SK-N-SH (cell line): ENCODE measurements around the gene OSBP2. TPM values are rescaled to one million over a fixed set of nuclear protein-coding genes. Genes with fewer than 3 reads are reported as not detected.

Source experiments
- CTCF ChIA-PET: fragments of 300-600, 350-600 bp; formaldehyde crosslinking; extraction: SDS; loops from one replicate; lab custom pipeline; 2021; lab: Yijun Ruan, JAX
- POLR2A ChIA-PET: fragments of 350-600 bp; sonication (Branson Sonifier 250); formaldehyde crosslinking; extraction: SDS; loops from one replicate; lab custom pipeline; 2020; ENCODE audit warnings: antibody characterized with exemption, inconsistent platforms; lab: Yijun Ruan, JAX
- DNase-seq: peaks from one replicate; pipeline ENCODE4 v3.0.0; 2012
- H2AFZ ChIP-seq: fragments of 200-600 bp; sonication (generic); 2 replicates; pipeline ENCODE4 v1.8.1; 2016; ENCODE audit warnings: antibody characterized with exemption, mild to moderate bottlenecking, low read depth
- H3F3A ChIP-seq: fragments of 200-600 bp; sonication (generic); replicated peaks from 2 replicates; pipeline ENCODE3; 2016; ENCODE audit warnings: antibody characterized with exemption, mild to moderate bottlenecking; ENCODE audit not compliant: insufficient read depth
- H3K27ac ChIP-seq, 2 experiments: fragments of 200-500 bp in 1 of 2; fragments of 200-600 bp in 1 of 2; sonication (Bioruptor generic) in 1 of 2; sonication (generic), shearing (Covaris generic) in 1 of 2; 2 replicates each; pipeline versions ENCODE4 v1.5.1 to v1.6.1; 2014 to 2016; ENCODE audit warnings: low read depth in 2 of 2, inconsistent platforms in 1 of 2, low read length in 1 of 2, mild to moderate bottlenecking in 1 of 2, mixed read lengths in 1 of 2
- H3K27me3 ChIP-seq: fragments of 200-600 bp; sonication (generic), shearing (Covaris generic); 2 replicates; pipeline ENCODE4 v1.6.1; 2016; ENCODE audit warnings: mixed run types; ENCODE audit not compliant: insufficient read depth
- H3K36me3 ChIP-seq, 2 experiments: fragments of 200-500 bp in 1 of 2; fragments of 200-600 bp in 1 of 2; sonication (Bioruptor generic) in 1 of 2; sonication (generic) in 1 of 2; replicated peaks in 1 of 2; 2 replicates each; pipeline versions ENCODE3 to v1.5.1; 2014 to 2016; ENCODE audit warnings: low read length in 1 of 2, mild to moderate bottlenecking in 1 of 2; ENCODE audit not compliant: insufficient read depth in 2 of 2, control insufficient read depth in 1 of 2
- H3K4me1 ChIP-seq, 2 experiments: fragments of 200-500 bp in 1 of 2; fragments of 200-600 bp in 1 of 2; sonication (Bioruptor generic) in 1 of 2; sonication (generic), shearing (Covaris generic) in 1 of 2; 2 replicates each; pipeline versions ENCODE4 v1.5.1 to v1.6.1; 2014 to 2016; ENCODE audit warnings: low read depth in 1 of 2, low read length in 1 of 2, mixed run types in 1 of 2; ENCODE audit not compliant: insufficient read depth in 2 of 2, control insufficient read depth in 1 of 2
- H3K4me2 ChIP-seq: fragments of 200-600 bp; sonication (generic), shearing (Covaris generic); 2 replicates; pipeline ENCODE4 v1.6.1; 2017; ENCODE audit warnings: mixed run types
- H3K4me3 ChIP-seq, 2 experiments: fragments of 200-500 bp in 1 of 2; fragments of 200-600 bp in 1 of 2; sonication (Bioruptor generic) in 1 of 2; sonication (generic), shearing (Covaris generic) in 1 of 2; 2 replicates each; pipeline versions ENCODE4 v1.5.1 to v1.8.1; 2014 to 2016; ENCODE audit warnings: low read depth in 2 of 2, inconsistent platforms in 1 of 2, low read length in 1 of 2, mild to moderate bottlenecking in 1 of 2, mixed read lengths in 1 of 2, moderate library complexity in 1 of 2
- H3K79me2 ChIP-seq: fragments of 200-600 bp; sonication (generic); 2 replicates; pipeline ENCODE4 v1.8.1; 2017; ENCODE audit warnings: mild to moderate bottlenecking; ENCODE audit not compliant: insufficient read depth
- H3K9ac ChIP-seq: fragments of 200-600 bp; sonication (generic); 2 replicates; pipeline ENCODE4 v1.6.1; 2017; ENCODE audit warnings: mixed run types
- H3K9me2 ChIP-seq: fragments of 200-600 bp; sonication (generic); 2 replicates; pipeline ENCODE4 v1.6.1; 2017; ENCODE audit warnings: mixed run types
- H3K9me3 ChIP-seq: fragments of 200-600 bp; sonication (generic); 2 replicates; pipeline ENCODE4 v1.6.1; 2017; ENCODE audit warnings: mixed run types, mild to moderate bottlenecking, moderate library complexity
- H4K20me1 ChIP-seq: fragments of 200-600 bp; sonication (generic); 2 replicates; pipeline ENCODE4 v1.6.1; 2017; ENCODE audit warnings: mild to moderate bottlenecking, mixed run types; ENCODE audit not compliant: insufficient read depth
- EP300 ChIP-seq, 2 experiments: IDR thresholded peaks; 2 replicates each; pipeline versions ENCODE4 v1.4.0 to v1.6.1; 2012; ENCODE audit warnings: borderline replicate concordance in 1 of 2, low read depth in 1 of 2, low read length in 1 of 2
- EZH2phosphoT487 ChIP-seq: fragments of 200-600 bp; sonication (generic); IDR thresholded peaks from 2 replicates; pipeline ENCODE4 v1.6.1; 2017; ENCODE audit warnings: low read depth, mixed run types, mild to moderate bottlenecking, antibody characterized with exemption, moderate library complexity, borderline replicate concordance
- GABPA ChIP-seq: IDR thresholded peaks from 2 replicates; pipeline ENCODE4 v1.4.0; 2012; ENCODE audit warnings: low read depth, mild to moderate bottlenecking
- GATA2 ChIP-seq: sonication (generic); formaldehyde crosslinking; IDR thresholded peaks from 2 replicates; pipeline ENCODE4 v1.5.0; 2020; ENCODE audit warnings: mild to moderate bottlenecking, missing genetic modification reagents
- JUND ChIP-seq: IDR thresholded peaks from 2 replicates; pipeline ENCODE4 v1.4.0; 2012
- MEF2A ChIP-seq: IDR thresholded peaks from 2 replicates; pipeline ENCODE4 v1.4.0; 2012; ENCODE audit warnings: low read depth, borderline replicate concordance
- MXI1 ChIP-seq: IDR thresholded peaks from 2 replicates; pipeline ENCODE4 v1.6.1; 2012; ENCODE audit warnings: mild to moderate bottlenecking, low read depth, low read length, improper control_type of control experiment
- NFIC ChIP-seq: IDR thresholded peaks from 2 replicates; pipeline ENCODE4 v1.4.0; 2012; ENCODE audit warnings: borderline replicate concordance
- NRF1 ChIP-seq: IDR thresholded peaks from 2 replicates; pipeline ENCODE4 v1.6.1; 2012; ENCODE audit warnings: low read depth, mild to moderate bottlenecking, low read length
- POLR2AphosphoS5 ChIP-seq: IDR thresholded peaks from 2 replicates; pipeline ENCODE4 v1.6.1; 2012; ENCODE audit warnings: low read depth, low read length
- SIN3A ChIP-seq: IDR thresholded peaks from 2 replicates; pipeline ENCODE4 v1.6.1; 2012; ENCODE audit warnings: low read depth, mild to moderate bottlenecking, low read length, moderate library complexity, borderline replicate concordance
- SMC3 ChIP-seq: IDR thresholded peaks from 2 replicates; pipeline ENCODE4 v1.6.1; 2012; ENCODE audit warnings: low read depth, low read length, improper control_type of control experiment
- TEAD4 ChIP-seq: IDR thresholded peaks from 2 replicates; pipeline ENCODE4 v1.4.0; 2012; ENCODE audit warnings: mild to moderate bottlenecking, borderline replicate concordance; ENCODE audit not compliant: insufficient read depth
- WGBS: methylation state at CpG from one replicate; pipeline ENCODE4 v1.1.6; 2017; ENCODE audit warnings: low lambda C conversion rate; 5-methylcytosine and 5-hydroxymethylcytosine counted together
- polyA plus RNA-seq, 3 experiments: library from polyadenylated mRNA; depleted of rRNA; stranded (reverse); fragments of >200 nt; gene quantifications; 2 replicates each; pipeline ENCODE4 v1.2.3, GENCODE V29; 2012
- TF ChIP-seq, protein P1 (sequence below): fragments of 150-350 bp; IDR thresholded peaks from 2 replicates; pipeline ENCODE4 v1.6.1; 2017; ENCODE audit warnings: antibody characterized with exemption, low read length, low read depth, borderline replicate concordance
- TF ChIP-seq, protein P2 (sequence below): fragments of 200-600 bp; sonication (generic); IDR thresholded peaks from 2 replicates; pipeline ENCODE4 v1.6.1; 2017; ENCODE audit warnings: antibody characterized with exemption, mild to moderate bottlenecking, moderate library complexity
- TF ChIP-seq, protein P3 (sequence below): IDR thresholded peaks from 2 replicates; pipeline ENCODE4 v1.4.0; 2012; ENCODE audit warnings: low read depth, borderline replicate concordance

OSBP2 gene
- polyA plus RNA-seq, 1 of the 3 experiments (the other 2 are of a cell fraction), result 3.1 TPM

DNA sequence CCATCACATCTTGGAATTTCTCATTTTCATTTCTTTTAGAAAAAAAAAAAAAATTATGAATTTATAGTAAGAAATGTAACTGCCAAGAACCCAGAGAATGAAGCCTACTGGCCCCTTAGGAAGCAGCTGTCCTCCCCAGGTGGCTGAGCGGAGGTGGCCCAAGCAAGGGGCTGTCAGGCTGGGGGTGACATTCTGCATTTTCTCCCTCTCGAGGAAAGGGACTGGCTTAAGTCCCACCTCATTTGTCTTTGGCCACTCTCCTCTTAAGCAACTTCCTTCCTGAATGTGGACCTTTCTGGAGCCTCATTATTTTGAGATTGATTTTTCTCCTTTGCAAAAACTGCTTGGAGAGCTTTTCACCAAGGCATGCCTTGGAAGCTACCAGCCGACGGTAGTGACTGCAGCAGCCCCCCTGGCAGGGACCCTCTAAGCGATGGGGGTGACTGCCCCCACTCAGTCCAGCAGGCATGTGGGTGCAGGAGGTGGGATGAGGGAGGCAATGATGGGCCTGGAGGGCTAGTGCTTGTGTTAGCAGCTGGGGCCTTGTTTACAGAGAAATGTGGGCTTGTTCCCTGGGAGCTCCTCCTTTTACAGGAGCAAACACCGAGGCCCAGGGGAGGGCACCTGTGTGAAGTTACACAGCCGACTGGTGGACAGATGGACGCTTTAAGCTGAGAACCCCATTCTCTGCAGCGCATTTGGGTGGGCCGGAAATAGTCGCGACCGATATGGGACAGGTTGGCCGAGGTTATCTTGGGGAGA lies 162.2 kb downstream of the OSBP2 start:
- H3K9me3 ChIP-seq, result peaks cover 2% of the 10 kb centered on the region
- ChIA-PET CTCF (interaction anchor here (0.6 kb wide), 1 partner anchor 39 kb away, joined by 3 read pairs; no protein-coding TSS in a partner anchor), POLR2A (no interaction called here)
- no peaks in the 10 kb centered on the region for H3K79me2 ChIP-seq
- H3K9me2 ChIP-seq, result no peaks in the 10 kb centered on the region
- H3K4me1 ChIP-seq, result peaks cover 0 to 18% of the 10 kb centered on the region in 2 experiments; a peak in 1 of 4 replicates
- H2AFZ ChIP-seq, result no peak overlapping the region
- no peak overlapping the region for H3K4me3 ChIP-seq
- H3K9ac ChIP-seq, result no peak overlapping the region
- H3K4me2 ChIP-seq, result no peak overlapping the region
- DNase-seq, result no peak
- H3K27me3 ChIP-seq, result no peaks in the 10 kb centered on the region
- peaks cover 0 to under 1% of the 10 kb centered on the region in 2 experiments for H3K36me3 ChIP-seq
- H4K20me1 ChIP-seq, result no peaks in the 10 kb centered on the region
- TF ChIP-seq SIN3A (no peak), EP300 (IDR thresholded peaks at IDR 0.05; ENCODE audit: borderline replicate concordance in 1 of 2, low read depth in 1 of 2, low read length in 1 of 2) (no peak)
- TF ChIP-seq, all 33 proteins: peak for 0
- 89% methylated on average over 13 of the region's 14 CpGs for WGBS
- Histone ChIP-seq H3F3A (no peaks in the 10 kb centered on the region), H3K27ac (no peak overlapping the region)

DNA sequence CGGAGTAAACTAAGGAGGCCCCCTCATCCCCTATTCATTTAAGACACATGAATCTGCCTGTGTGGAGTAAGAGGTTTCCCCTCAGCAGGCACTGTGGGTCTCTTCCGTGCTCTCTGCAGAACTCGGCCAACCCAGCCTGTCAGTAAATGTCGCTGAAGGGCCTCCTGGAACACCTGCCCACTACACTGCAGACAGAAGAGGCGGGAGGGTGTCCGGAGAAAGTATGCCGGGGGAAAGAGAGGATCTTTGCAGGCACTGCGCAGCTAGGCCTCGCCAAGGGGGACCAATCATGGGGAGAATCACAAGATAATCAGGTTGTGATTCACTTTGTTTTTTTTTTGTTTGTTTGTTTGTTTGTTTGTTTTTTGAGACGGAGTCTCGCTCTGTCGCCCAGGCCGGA lies 163.1 kb downstream of the OSBP2 start:
- CTCF ChIA-PET, result interaction anchor here (1.2 kb wide), 1 partner anchor 223 kb away, joined by 3 read pairs; no protein-coding TSS in a partner anchor

More for the DNA sequence above, 163.1 kb downstream of the OSBP2 start:
- no peaks in the 10 kb centered on the region for H3K27me3 ChIP-seq
- no peaks in the 10 kb centered on the region for H3F3A ChIP-seq
- no peak overlapping the region for H3K27ac ChIP-seq
- H3K9me3 ChIP-seq, result no peaks in the 10 kb centered on the region
- H4K20me1 ChIP-seq, result no peaks in the 10 kb centered on the region
- TF ChIP-seq GATA2 (CRISPR knock-in tag) (no peak), NFIC (no peak), POLR2AphosphoS5 (no peak), SMC3 (no peak), TEAD4 (no peak), NRF1 (no peak), EZH2phosphoT487 (no peak), JUND (no peak), MXI1 (no peak), MEF2A (no peak), EP300 (IDR thresholded peaks at IDR 0.05; ENCODE audit: borderline replicate concordance in 1 of 2, low read depth in 1 of 2, low read length in 1 of 2) (no peak), GABPA (no peak)
- TF ChIP-seq, protein P1, sequence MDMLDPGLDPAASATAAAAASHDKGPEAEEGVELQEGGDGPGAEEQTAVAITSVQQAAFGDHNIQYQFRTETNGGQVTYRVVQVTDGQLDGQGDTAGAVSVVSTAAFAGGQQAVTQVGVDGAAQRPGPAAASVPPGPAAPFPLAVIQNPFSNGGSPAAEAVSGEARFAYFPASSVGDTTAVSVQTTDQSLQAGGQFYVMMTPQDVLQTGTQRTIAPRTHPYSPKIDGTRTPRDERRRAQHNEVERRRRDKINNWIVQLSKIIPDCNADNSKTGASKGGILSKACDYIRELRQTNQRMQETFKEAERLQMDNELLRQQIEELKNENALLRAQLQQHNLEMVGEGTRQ, result no peak
- TF ChIP-seq, protein P2, sequence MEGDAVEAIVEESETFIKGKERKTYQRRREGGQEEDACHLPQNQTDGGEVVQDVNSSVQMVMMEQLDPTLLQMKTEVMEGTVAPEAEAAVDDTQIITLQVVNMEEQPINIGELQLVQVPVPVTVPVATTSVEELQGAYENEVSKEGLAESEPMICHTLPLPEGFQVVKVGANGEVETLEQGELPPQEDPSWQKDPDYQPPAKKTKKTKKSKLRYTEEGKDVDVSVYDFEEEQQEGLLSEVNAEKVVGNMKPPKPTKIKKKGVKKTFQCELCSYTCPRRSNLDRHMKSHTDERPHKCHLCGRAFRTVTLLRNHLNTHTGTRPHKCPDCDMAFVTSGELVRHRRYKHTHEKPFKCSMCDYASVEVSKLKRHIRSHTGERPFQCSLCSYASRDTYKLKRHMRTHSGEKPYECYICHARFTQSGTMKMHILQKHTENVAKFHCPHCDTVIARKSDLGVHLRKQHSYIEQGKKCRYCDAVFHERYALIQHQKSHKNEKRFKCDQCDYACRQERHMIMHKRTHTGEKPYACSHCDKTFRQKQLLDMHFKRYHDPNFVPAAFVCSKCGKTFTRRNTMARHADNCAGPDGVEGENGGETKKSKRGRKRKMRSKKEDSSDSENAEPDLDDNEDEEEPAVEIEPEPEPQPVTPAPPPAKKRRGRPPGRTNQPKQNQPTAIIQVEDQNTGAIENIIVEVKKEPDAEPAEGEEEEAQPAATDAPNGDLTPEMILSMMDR, result no peak
- TF ChIP-seq, protein P3, sequence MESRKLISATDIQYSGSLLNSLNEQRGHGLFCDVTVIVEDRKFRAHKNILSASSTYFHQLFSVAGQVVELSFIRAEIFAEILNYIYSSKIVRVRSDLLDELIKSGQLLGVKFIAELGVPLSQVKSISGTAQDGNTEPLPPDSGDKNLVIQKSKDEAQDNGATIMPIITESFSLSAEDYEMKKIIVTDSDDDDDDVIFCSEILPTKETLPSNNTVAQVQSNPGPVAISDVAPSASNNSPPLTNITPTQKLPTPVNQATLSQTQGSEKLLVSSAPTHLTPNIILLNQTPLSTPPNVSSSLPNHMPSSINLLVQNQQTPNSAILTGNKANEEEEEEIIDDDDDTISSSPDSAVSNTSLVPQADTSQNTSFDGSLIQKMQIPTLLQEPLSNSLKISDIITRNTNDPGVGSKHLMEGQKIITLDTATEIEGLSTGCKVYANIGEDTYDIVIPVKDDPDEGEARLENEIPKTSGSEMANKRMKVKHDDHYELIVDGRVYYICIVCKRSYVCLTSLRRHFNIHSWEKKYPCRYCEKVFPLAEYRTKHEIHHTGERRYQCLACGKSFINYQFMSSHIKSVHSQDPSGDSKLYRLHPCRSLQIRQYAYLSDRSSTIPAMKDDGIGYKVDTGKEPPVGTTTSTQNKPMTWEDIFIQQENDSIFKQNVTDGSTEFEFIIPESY, result no peak
- no peak overlapping the region for H3K4me3 ChIP-seq
- no peak for DNase-seq
- no peak overlapping the region for H3K9ac ChIP-seq
- no peaks in the 10 kb centered on the region for H3K79me2 ChIP-seq
- POLR2A ChIA-PET, result no interaction called here
- no peaks in the 10 kb centered on the region for H3K36me3 ChIP-seq
- no peaks in the 10 kb centered on the region for H3K9me2 ChIP-seq
- WGBS, result 91% methylated on average over 7 of the region's 13 CpGs
- H3K4me1 ChIP-seq, result peaks cover 0 to 18% of the 10 kb centered on the region in 2 experiments; a peak in 1 of 4 replicates
- H2AFZ ChIP-seq, result no peak overlapping the region
- no peak overlapping the region for H3K4me2 ChIP-seq
